Measurements from ENCODE around the gene CMTM2. TPM values are rescaled to one million over a fixed set of nuclear protein-coding genes. Genes with fewer than 3 reads are reported as not detected.

CMTM2 gene
- total and polyA plus RNA-seq, 2 of the 4 experiments (the other 2 are of a cell fraction): not detected

DNA sequence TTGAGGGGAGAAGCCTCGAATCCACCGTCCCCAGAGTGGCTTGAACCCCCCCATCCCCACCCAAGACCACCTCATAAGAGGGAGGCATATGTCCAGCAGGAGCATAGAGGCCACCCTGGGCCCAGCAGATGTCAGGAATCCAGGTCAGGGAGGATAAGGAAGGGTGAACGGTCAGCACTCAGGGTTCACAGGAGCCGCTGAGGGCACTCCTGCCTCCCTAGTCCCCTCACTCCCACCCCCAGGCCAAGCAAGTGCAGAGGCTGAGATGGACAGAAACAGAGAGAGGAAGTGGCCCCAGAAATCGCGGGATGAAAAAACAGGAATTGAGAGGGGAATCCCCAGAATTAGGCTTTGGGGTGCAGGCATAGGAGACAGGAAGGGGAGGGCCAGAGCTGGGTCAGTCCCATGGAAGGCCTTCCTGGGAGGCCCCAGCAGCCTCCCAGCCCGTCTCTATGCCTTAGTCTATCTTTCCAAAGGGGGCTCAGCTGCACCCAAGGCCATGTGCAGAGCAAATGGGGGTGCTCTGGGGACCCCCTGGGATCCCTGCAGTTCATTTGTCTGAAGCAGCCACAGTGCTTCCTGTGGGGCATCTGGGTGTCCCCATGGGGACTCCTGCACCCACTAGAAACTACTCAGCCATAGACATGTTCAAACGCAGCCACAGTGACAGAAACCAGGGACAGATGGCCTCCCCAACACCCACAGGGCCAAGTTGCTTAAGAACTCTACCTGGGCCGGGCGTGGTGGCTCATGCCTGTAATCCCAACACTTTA, 26.9 kb downstream of the CMTM2 start:
- peak overlapping the region; percentile 58 for H3K9ac ChIP-seq (ENCODE audit: low read depth, low read length)
- H3K4me1 ChIP-seq (ENCODE audit: control insufficient read depth, insufficient read depth, low read length): peaks cover 21% of the 10 kb centered on the region
- peaks cover 4% of the 10 kb centered on the region; the same call in 1 of the 2 replicates for H3K9me3 ChIP-seq (ENCODE audit: control insufficient read depth, insufficient read depth, low read length)
- H3K27ac ChIP-seq (ENCODE audit: insufficient read depth, low read length): peak overlapping the region; percentile 76; the same call in 1 of the 2 replicates
- peaks cover 10% of the 10 kb centered on the region for H3K9me1 ChIP-seq (ENCODE audit: insufficient read depth, low read length)
- no CpG with 5 or more reads among the region's 10 CpGs for WGBS, 2 experiments (ENCODE audit: extremely low coverage in 2 of 2, insufficient read length in 1 of 2)
- H3K56ac ChIP-seq (ENCODE audit: extremely low read depth, insufficient read depth, low read length): no peak overlapping the region
- no TSS peak for BruUV-seq (replicated peaks)
- H2BK15ac ChIP-seq (ENCODE audit: low read depth, low read length): no peak overlapping the region
- peak overlapping the region; percentile 74 for H3K4me3 ChIP-seq (ENCODE audit: insufficient read depth, low read depth, low read length)
- intact Hi-C loops (cut with micrococcal nuclease): loop anchor here (2.0 to 5.0 kb wide), 3 partner anchors 53 to 136 kb away; partner anchors contain the start of gene CKLF
- peaks cover 23% of the 10 kb centered on the region for H3K36me3 ChIP-seq (ENCODE audit: control insufficient read depth, insufficient read depth, low read length)
- TF ChIP-seq POLR2A (IDR thresholded peaks at IDR 0.05; ENCODE audit: low read depth, low read length) (no peak), MXI1 (IDR thresholded peaks at IDR 0.05; ENCODE audit: borderline replicate concordance, low read depth, low read length) (no peak), NFE2L2 (IDR thresholded peaks at IDR 0.05; ENCODE audit: low read depth, low read length) (no peak), MAZ (IDR thresholded peaks at IDR 0.05; ENCODE audit: borderline replicate concordance, low read depth, low read length) (no peak), FOS (IDR thresholded peaks at IDR 0.05; ENCODE audit: low read depth, low read length) (no peak), RCOR1 (IDR thresholded peaks at IDR 0.05; ENCODE audit: insufficient replicate concordance, low read length) (no peak)
- TF ChIP-seq, protein P1, sequence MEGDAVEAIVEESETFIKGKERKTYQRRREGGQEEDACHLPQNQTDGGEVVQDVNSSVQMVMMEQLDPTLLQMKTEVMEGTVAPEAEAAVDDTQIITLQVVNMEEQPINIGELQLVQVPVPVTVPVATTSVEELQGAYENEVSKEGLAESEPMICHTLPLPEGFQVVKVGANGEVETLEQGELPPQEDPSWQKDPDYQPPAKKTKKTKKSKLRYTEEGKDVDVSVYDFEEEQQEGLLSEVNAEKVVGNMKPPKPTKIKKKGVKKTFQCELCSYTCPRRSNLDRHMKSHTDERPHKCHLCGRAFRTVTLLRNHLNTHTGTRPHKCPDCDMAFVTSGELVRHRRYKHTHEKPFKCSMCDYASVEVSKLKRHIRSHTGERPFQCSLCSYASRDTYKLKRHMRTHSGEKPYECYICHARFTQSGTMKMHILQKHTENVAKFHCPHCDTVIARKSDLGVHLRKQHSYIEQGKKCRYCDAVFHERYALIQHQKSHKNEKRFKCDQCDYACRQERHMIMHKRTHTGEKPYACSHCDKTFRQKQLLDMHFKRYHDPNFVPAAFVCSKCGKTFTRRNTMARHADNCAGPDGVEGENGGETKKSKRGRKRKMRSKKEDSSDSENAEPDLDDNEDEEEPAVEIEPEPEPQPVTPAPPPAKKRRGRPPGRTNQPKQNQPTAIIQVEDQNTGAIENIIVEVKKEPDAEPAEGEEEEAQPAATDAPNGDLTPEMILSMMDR (conservative IDR thresholded peaks at IDR 0.05; ENCODE audit: low read depth, low read length): no peak
- peak overlapping the region; percentile 89 for H3K4ac ChIP-seq (ENCODE audit: low read depth, low read length)
- peak overlapping the region; percentile 2 for H2BK5ac ChIP-seq (ENCODE audit: low read depth, low read length, poor library complexity, severe bottlenecking)
- peak overlapping the region; percentile 81 for H3K4me2 ChIP-seq (ENCODE audit: low read depth, low read length)
- H2AFZ ChIP-seq (replicated peaks; ENCODE audit: low read length, poor library complexity): peak overlapping the region; percentile 88
- no peak for DNase-seq
- H3K18ac ChIP-seq (ENCODE audit: low read depth, low read length): 0 out of 2 replicates have a peak overlapping the region, but pooled peaks have one; percentile 5
- 0 out of 2 replicates have a peak overlapping the region, but pooled peaks have one; percentile 18 for H2BK120ac ChIP-seq (ENCODE audit: low read depth, low read length)
- ChIA-PET CTCF (no interaction called here), POLR2A (ENCODE audit: unreplicated experiment) (no interaction called here)
- H3K79me1 ChIP-seq (ENCODE audit: low read depth in 1 of 2, low read length in 2 of 2): peaks cover 16 to 59% of the 10 kb centered on the region in 2 experiments
- H4K5ac ChIP-seq (ENCODE audit: low read depth, low read length): peak overlapping the region; percentile 56; the same call in 1 of the 2 replicates
- H2BK20ac ChIP-seq (ENCODE audit: low read depth, low read length): no peak overlapping the region
- peak overlapping the region; percentile 58 for H3K23ac ChIP-seq (ENCODE audit: low read depth, low read length)
- H2AK9ac ChIP-seq (replicated peaks; ENCODE audit: low read depth, low read length, poor library complexity): peak overlapping the region; percentile 94
- no peaks in the 10 kb centered on the region for H3K27me3 ChIP-seq (ENCODE audit: control insufficient read depth, insufficient read depth, low read length)
- peak overlapping the region; percentile 34 to 57; a peak in 1 of 4 replicates for H4K8ac ChIP-seq (ENCODE audit: low read depth in 2 of 2, low read length in 2 of 2)
- dilution Hi-C loops (cut with HindIII; ENCODE audit: low sequenced_read_pairs, unreplicated experiment): no loop called here
- peaks cover 17% of the 10 kb centered on the region for H4K20me1 ChIP-seq (ENCODE audit: insufficient read depth, low read length)
- peak overlapping the region; percentile 93 for H2AK5ac ChIP-seq (ENCODE audit: low read depth, low read length)
- peak overlapping the region; percentile 84 for H4K91ac ChIP-seq (ENCODE audit: insufficient read depth, low read depth, low read length)
- in situ Hi-C loops (cut with MboI; ENCODE audit: low sequenced_read_pairs): no loop called here
- no peak for ATAC-seq (ENCODE audit: low read depth)
- H3K14ac ChIP-seq (replicated peaks; ENCODE audit: low read depth, low read length): peak overlapping the region; percentile 48
